DMS53 treated with DMSO at 0.1 percent for 48 hours (cell line): Measurements from ENCODE around the gene SNX33.
"Not testable (repeated sequence)": the region's sequence is repeated elsewhere in the genome, so short reads cannot be mapped to it uniquely, and the experiment has no call there.

Experiments
- DNase-seq: peaks from one replicate; lab custom pipeline; 2025; ENCODE audit not compliant: unreplicated experiment; lab: John Stamatoyannopoulos, UW

SNX33 gene

DNA sequence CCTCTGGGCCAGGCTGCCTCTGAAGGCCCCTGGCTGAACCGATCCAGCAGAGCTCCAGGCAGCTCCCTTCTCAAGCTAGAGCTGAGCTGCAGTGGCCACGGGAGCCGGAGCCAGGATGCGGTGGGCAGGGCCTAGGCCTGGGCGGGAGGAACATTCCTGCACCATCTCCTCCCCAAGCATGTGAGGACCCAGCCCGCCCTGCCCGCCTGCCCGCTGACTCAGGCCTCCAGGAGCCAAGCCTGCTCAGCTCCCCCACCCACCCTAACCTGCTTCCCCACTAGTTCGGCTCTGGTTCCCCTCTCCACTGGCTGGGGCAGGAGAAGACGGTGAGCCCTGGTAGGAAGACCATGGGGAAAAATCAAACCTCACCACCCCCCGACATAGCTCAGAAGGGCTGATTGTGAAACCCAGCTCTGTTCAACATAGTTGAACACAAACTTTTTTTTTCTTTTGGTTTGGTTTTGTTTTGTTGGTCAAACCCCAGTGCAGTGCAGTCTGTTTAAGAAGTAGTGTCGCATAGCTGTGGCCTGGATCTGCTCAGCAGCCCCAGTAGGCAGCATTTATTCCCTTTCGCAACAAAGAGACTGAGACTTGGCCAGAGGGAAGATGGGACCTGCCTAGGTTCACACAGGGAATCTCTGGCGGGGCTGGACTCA lies 13.5 kb downstream of the SNX33 start:
- DNase-seq = no peak

DNA sequence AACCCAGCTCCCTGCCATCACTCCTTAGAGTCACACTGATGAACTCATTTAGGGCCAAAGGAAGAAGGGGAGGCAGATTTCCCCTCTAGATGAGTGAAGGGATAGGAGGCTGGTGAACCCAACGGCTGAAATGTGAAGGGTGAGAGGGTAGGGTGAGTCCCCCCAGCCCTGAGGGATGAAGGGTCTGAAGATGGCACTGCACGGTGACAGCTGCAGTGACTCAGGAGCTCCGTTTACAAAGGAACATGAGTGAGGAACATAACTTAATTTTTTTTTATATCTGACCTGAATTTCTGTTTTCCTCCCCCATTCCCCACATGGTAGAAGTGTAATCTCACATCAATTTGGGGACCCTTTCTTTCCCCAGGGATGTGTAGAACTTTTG lies 14.0 kb downstream of the SNX33 start:
- DNase-seq = no peak

DNA sequence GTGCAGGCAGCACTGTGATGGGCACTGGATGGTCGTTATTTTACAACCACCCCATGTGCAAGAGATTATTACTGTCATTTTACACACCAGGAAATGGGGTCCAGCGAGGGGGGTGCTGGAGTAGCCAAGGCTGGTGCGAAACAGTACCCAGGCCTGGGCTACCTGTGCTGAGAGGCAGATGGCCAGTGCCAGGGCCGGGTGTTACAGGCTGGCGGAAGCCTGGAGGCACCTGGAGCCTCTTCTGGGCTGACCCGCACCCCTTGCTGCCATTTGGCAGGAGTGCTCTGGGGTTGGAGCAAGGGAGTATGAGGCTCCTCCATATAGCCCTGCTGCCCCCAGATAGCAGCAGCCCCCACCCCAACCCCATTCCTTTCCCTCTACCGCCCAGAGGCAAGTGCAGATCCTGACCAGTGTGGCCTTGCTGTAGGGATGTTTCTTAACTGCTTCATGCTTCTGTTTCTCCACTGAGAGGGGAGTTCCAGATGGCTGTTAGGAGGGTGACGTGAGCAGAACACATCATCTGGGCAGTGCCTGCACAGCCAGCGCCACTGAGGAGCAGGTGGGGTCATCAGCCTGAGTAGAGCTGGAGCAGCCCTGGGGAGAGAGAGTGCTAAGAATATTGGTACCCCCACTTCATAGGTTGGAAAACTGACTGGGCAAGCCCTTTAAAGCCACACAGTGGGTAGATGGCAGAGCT lies 15.3 kb downstream of the SNX33 start:
- no peak for DNase-seq

DNA sequence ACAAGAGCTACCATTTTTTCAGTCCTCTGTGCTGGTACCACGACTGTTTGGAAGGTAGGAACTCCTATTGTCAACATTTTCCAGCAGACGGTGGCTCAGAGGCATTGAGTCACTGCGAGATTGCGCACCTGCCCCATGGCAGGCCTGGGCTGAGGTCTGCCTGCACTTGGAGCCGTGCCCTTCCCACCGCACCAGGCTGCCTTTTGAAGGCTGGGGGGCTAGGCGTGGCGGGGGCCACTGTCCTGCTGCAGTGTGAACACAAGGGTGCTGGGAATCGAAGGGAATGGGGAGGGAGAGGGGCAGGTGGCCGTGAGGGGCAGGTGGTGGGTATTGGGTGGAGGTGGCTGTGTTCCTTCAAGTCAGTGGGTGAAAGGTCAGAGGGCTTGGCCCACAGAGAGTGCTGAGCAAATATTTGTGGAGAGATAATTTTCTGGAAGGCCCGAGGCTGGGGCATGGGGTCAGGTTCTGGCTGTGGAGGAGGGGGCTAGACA lies 16.3 kb downstream of the SNX33 start:
- DNase-seq = peak; percentile 51

DNA sequence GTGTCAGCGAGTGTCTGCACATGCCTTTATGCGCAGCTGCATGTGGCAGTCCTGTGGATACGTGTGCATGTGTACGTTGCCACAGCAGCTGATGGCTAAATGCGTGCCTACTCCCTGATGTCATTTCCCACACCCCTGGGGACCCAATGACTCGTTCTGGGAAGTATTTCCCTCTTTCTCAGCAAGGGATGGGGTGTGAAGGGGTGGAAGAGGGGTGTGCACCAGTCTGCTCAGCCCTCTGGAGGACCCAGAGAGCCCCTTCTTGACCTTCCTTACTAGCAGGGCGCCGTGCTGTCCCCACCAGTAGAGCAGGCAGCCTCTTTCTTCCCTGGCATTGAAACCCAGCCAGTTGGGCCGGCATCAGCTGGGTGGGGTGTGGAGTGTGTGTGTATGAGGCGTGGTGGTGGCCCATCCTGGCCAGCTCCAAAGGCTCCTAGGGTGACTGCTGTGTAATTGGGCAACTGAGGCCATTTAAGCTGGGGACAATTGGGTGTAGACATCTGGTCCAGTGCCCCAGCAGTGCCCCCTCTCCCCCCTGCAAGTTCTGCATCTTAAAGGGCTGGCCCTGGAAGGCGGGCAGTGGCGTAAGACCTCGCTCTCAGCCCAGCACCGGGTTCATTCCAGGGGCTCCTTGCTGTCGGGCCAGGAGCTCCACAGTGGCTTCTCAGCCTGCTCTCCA lies 19.2 kb downstream of the SNX33 start:
- no peak for DNase-seq

DNA sequence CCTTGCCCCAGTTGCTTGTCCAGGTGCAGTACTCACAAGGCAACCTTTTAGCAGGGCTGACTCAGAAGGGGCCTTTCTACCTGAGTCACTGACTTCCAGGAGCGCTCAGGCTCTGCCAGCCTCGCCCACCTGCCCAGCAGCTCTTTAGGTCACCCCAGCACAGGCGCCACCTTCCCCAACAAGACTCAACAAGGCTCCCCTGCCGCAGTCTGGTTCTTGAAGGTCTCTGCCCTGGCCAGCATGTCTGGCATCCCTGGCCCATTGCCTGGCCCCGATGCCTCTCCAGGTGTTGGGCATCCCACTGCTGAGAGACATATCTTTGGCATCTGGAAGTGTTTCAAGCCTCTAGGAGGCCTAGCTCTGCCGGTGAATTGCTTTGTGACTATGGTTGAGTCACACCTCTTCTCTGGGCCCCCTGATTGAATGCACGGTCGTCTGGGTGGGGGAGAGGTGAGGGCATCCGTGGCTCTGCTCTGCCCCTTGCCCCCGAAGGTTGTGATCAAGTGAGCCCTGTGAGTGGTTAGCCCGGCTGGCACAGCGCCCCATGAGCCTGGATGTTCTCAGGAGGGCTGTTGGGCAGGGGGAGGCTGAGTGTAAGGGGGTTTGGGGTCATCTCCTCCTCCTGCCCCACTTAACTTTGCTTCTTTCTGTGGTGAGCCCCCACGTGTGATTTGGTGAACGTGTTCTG lies 21.6 kb downstream of the SNX33 start:
- no peak for DNase-seq

DNA sequence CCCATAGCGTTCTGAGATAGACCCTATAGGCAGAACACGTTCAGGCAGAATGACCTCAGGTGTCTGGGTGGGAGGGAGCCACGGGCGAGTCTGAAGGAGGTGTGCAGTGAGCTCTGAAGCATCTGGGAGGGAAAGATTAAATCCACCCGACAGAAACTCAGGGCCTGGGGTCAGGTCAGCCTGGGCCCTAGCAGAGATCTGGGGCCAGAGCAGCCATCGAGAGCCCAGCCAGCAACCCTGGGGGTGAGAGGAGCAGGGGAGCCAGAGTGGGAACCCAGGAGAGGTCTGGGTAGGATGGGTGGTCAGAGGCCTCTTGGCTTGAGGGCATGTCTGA lies 22.1 kb downstream of the SNX33 start:
- no peak for DNase-seq

DNA sequence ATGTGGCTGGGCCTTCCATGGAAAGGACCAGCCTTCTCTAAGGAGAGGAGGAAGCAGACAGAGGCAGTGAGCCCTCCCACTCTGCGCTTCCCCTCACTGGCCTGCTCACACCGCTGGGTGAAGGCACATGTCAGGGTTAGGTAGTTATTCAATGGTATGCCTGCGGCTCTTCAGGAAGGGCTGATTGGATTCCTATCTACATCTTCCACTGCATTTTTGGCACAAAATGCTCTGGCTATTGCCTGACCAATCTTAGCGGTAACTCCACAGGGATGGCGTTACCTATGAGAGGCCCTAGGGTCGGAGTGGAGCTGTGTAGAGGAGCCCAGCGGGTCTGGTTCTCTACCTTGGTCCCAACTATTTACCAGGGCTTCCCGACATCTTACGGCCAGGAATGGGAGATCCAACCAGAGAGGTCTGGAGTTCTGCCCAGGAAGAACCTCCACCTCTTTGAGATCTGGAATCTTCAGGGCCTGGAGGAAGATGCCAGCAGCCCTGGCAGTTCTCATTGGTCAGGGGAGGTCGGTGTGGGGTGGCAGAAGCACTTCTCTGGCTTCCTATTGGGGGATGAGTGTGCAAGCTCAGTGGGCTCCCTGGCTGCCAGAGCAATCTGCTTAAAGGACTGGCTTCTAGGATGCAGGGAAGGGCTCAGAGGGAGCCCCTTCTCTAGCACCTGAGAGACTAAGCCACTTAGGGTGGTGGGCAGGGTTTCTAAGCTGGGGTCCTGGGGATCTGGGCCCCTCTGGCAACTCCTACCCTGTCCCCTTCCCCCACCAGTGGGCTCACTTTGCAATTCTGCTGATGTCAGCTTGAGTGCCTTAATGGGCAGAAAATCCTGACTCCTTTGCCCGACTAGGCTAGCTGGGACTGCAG lies 24.3 kb downstream of the SNX33 start:
- no peak for DNase-seq

DNA sequence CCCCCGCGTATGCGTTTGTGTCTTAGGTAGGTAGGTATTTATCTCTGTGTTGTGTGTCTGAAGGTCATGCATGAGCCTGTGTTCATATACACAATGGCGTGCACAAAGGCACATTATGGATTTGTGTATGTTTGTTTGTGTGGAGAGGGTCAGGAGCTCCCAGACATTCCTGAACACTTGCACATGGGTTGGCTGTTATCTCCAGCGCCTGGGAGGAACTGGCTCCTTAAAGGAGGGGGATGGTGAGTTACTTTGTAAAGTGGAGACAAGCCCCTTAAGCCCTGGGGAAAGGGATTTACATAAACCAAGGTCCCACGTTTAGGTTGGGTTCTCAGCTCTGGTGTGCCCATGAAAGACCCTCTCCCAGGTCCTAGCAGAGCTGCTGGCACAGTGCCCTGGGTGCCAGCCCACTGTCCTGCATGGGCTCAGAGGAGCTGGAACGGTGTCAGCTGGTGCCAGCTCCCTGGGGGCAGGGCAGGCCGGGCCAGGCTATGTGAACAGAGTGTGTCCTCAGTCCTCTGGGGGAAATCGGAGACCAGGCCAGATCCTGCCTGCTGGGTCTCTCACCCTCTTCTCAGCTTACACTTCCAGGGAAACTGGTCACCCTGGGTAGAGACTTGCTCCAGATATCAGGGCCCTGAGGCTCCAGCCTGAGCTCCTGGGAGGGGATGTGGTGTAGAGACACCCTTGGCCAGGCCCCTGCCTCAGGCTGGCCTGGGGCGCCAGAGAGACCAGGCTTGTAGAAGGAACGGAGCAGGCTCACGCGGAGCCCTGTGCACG lies 25.1 kb downstream of the SNX33 start:
- no peak for DNase-seq

DNA sequence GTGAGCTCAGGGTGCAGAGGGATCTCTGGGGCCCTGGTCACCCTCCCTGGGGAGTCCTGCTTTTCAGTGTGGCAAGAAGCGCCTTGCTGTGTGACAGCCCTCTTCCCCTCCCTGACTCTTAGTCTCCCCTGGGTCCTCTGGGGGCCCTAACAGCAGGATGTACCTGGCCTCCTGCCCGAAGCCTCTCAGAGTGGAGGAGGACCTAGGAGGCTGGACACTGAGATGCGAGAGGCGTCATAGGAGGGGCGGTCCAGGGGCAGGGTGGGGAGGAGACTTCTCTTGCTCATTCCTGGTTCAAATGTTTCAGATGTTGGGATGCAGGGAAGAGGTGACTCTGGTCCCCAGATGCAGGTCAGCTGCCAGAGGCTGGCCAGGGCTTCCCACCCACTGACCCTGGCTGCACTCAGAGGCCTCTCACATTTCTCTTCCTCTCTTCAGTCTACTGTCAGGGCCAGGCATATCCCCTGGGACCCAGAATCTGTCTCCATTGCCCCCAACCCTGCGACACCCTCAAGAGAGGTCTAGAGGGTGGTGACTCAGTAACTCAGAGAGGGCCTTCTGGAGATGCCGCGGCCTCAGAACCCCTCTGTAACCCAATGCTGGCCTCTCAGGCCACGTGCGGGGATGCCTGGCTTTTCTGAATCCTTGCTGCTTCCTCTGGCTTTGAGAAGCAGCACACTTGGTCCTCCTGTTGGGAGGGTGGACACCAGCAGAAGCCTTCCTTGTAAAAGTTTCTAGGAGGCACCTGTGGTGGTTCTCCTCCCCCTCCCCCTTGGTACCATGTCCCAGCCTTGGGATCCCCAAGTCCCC lies 25.9 kb downstream of the SNX33 start:
- no peak for DNase-seq

DNA sequence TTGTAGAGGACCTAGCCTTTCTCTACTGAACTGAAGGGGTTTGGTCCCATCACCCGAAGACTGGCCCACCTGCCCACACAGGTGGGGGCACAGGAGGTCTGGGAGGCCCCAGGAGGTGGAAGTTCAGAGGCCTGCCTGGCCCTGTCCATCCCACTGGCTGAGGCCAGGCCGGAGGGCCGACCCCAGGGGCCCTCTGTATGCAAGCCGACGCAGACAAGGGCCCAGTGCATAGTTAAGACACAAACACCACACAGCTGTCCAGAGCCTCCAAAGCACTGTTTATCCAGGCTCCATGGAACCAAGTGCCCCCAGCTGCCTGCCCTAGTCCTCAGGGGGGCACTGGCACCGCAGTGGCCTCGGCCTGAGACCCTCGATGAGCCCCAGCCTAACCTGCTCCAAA lies 26.7 kb downstream of the SNX33 start:
- DNase-seq = no peak

DNA sequence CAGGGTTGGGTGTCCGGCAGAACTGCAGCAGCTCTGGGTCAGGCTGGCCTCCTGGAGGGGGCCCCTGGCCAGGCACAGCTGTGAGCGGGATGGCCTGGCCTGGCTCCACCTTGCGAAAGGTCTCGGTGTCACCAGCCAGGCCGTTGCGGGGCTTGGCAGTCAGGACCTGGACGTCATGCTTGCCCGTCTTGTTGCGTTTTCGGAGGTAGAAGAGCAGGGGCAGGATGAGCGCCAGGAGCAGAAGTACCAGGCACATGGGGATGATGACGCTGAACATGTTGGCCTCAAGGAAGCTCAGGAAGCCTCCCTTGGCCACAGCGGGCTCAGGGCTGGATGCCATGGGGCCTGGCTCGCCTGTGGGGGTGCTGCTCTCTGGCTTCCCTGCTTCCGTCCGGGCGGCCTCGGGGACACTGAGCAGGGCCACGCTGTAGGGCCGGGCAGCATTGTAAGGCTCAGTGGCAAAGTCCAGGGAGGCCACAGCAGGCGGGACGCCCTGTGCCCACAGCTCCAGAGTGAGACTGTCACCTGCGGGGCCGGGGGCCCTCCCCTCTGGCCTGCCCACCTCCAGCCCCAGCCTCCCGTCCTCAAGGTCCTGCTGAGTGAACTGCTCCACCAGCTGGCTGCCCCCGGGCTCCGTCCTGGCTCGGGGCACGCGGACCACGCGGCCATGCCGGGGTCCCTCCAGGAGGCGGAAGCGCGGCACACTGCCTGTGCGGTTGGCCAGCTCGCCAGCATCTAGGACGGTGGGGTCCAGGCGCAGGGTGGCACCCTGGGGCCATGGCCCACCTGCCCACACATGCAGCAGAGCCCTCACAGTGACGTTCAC lies 28.1 kb downstream of the SNX33 start:
- no peak for DNase-seq

DNA sequence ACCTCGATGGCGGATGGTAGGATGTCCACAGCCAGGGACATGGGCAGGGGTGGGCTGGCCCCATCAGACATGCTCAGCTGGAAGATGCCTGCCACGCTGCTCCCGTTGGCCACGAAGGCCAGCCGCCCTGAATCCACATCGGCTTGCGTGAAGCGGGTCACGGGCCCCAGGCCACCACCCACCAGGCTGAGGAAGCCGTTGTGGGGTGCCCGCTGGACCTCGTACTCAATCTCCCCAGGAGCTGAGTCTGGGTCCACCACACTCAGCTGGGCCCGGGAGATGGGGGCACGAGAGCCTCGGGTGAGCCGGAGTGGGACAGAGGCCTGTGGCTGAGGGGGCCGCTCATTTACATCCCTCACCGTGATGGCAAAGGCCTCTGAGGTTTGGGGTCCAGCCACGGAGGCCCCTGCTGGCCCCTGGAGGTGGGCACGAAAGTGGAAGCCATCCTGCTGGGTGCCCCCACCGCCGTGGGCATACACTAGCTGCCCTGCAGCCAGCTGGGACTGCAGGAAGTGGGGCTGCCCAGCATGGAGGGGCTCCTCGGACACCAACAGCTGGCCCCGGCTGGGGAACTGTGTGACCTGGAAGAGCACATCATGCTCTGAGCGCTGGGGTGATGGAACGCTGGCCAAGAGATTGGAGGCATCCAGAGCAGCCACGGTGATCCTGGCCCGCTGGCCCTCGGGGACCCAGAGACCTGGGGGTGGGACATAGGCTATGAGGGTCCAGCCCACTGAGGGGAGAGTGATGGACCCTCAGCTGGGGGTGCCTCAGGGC lies 29.2 kb downstream of the SNX33 start:
- no peak for DNase-seq

DNA sequence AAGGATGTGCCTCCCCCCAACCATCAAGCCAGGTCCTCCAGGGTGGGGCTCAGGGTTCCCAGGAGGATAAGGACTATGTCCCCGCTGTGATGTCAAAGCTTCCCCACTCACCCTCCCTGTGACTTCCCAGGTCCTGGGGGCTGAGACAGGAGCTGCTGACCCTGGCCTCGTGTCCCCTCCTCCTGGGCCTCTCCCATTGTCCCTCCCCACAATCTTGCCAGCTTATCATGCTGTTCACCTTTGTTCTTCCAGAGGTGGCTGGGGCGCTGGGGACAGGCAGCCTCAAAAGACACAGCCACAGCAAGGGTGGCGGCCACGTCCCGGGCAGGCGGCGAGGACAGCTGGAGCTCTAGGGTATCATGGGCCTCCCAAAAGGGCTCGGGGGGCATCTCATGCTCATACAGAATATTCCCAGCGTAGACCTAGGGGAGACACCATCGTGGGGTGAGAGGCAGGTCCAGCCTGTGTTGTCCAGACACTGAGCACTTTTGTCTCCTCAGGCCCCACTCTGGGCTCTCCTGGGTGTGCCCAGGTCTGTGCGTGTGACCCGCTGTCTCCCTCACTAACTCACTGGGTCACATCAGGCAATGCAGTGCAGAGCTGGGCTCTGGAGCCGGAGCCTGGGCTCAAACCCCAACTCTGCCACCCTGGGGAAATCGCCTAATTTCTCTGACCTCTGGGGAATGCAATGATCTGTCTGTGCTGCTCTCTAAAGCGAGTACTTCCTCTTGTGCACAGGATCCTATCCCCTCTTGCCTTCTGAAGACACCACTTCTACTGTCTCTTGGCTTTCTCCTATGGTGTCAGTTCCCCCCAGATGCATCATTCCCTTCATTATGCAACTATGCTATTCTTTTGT lies 30.0 kb downstream of the SNX33 start:
- no peak for DNase-seq

DNA sequence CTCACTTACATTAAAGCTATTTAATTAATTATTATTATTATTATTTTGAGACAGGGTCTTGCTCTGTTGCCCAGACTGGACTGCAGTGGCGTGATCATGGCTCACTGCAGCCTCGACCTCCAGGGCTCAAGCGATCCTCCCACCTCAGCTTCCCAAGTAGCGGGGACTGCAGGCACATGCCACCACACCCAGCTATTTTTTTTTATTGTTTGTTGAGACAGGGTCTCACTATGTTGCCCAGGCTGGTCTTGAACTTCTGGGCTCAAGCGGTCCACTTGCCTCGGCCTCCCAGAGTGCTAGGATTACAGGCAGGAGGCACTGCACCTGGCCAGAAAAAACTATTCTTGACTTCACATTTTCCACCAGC lies 30.6 kb downstream of the SNX33 start:
- not testable (repeated sequence) for DNase-seq

DNA sequence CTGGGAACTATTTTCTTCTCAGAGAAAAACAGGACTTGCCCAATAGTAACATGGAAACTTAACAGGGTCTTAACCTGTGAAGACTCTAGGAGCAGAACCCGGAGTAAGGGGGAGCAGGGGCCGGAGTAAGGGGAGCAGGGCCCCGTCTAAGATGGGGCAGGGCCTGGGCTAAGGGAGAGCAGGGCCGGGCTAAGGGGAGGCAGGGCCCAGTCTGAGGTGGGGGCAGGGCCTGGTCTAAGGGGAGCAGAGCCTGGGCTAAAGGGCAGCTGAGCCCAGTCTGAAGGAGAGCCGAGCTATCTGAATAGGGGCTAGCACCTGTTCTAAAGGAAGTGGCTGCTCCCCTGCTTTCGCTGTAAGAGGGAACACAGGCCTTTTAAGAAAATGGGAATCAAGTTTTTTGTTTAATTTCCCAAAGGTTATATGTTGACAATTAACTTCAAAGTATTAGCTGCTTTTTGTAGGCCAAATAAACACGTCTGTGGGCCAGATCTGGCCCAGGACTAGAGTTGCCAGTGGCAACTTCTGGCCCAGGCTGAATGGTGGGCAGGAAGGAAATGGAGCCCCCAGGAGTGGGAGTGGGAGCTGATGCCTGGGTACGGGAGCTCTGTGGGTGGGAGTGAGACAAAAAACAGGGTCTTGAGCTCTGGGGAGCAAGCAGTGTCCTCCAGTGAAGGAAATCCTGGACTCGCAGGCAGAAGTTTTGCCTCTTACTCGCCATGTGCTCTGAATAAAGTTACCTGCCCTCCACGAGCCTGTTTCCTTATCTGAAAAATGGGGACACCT lies 32.5 kb downstream of the SNX33 start:
- DNase-seq = no peak
